Ishikawa (cell line): Measurements from ENCODE around the gene IFIH1.

Experiments
- CEBPB ChIP-seq: IDR thresholded peaks from 2 replicates; pipeline ENCODE4 v1.6.1; 2012
- FOXM1 ChIP-seq: IDR thresholded peaks from 2 replicates; pipeline ENCODE4 v1.6.1; 2012; ENCODE audit warnings: low read depth, borderline replicate concordance
- RAD21 ChIP-seq: IDR thresholded peaks from 2 replicates; pipeline ENCODE4 v1.6.1; 2012; ENCODE audit warnings: low read depth

DNA sequence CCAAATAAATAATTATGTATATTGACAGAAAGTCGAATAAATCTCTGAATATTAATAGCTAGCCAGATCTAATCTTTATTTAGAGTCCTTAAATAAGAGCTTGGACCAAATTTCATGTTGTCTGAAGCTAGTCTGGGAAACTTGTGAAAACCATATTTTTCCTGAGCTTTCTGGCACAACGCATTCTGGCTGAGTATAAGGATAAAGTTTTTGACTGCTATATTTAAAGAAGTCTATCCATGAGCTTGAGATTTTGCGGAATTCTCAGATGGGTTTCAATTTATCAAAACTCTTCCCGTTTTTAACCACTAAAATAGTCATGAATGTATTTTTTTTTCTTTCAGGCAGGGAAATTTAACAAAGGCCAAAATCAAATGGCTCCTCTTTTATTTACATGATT is 99.1 kb downstream of the IFIH1 start:
- TF ChIP-seq FOXM1 (no peak), CEBPB (no peak), RAD21 (no peak)
